HPDE6-E6E7 (cell line): ENCODE data around the gene FBXL17.

ENCODE experiments used
- DNase-seq: peaks from one replicate; pipeline ENCODE4 v3.0.0; 2011; ENCODE audit warnings: missing footprints; ENCODE audit errors: extremely low spot score

The FBXL17 gene

DNA sequence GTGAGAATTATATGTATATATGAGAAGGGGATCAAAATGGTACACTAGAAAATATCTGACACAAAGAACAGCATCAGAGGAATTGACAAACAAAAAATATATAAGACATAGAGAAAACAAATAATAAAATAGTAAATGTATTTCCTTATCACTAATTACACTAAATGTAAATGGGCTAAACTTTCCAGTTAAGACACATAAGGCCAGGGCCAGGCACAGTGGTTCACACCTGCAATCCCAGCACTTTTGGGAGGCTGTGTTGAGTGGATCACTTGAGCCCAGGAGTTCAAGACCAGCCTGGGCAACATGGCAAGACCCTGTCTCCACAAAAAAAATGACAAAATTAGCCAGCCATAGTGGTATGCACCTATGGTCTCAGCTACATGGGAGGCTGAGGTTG is 8.5 kb downstream of the FBXL17 start:
- DNase-seq: no peak

DNA sequence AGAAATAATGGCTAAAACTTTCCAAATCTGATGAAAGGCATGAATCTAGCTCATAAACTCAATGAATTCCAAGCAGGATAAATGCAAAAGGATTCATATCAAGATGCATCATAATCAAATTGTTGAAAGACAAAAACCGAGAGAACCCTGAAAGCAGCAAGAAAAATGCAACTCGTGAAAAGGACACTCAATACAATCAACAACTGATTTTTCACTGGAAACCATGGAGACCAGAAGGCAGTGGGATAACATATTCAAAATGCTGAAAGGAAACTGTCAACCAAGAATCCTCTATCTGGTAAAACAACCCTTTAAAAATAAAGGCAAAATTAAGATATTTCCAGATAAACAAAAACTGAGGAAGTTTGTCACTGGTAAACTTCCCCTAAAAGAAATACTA is 9.5 kb downstream of the FBXL17 start:
- DNase-seq: no peak

DNA sequence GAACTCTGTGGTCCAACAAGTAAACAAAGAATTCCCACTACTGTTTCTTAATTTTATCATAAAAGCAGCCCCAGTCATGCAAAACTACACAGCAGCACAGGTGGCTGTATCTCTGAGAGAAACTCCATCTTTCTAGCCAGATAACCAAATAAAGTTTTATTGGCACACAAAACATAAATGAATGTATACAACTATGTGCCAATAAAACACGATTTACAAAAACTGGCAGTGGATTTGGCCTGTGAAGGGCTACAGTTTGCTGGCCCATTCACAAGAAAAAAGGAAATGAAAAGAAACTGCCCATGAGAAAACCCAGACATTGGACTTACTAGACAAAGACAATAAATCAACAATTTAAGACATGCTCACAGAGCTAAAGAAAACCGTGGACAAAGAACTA is 10.6 kb downstream of the FBXL17 start:
- DNase-seq: no peak

DNA sequence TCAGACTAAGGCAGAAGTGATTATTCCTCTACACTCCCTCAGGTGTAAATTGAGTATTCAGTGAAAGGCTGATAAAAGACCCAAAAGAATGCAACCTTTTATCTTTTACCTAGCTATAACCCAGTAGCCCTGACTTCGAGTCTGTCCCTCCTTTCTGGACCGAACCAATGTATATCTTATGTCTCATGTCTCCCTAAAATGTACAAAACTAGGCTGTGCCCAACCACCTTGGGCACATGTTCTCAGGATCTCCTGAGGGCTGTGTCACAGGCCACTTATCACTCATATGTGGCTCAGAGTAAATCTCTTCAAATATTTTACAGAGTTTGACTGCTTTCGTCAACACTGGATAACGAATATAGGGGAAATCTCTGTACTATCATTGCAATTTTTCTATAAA is 12.7 kb downstream of the FBXL17 start:
- DNase-seq: no peak

DNA sequence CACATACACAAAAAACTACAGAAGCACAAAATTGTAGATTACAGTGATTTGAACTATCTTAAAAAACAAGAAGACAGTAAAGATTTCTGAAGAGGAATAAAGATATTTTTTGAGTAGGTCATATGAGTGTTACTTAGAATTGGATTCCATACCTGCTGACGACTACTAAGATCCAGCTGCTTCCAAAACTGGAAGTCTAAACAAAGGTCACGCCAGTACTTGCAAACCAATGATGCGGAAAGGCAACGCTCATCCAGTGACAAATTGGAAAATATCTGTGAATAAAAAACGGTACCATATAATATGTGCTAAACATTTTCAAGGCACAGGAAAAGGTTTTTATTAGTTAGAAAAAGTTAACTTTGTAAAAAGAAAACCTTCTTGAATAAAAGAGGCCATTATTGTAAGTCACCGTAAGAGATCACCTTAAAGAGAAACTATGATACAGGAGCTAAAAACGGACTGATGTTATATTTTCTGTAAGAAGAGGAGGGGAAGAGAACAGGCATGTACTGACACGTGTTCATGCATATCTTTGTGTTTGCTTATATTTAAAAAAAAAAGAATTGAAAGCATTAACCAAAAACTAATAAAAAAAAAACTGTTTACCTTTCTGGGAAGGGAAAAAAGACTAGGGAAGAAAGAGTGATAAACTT is 14.1 kb downstream of the FBXL17 start:
- no peak for DNase-seq

DNA sequence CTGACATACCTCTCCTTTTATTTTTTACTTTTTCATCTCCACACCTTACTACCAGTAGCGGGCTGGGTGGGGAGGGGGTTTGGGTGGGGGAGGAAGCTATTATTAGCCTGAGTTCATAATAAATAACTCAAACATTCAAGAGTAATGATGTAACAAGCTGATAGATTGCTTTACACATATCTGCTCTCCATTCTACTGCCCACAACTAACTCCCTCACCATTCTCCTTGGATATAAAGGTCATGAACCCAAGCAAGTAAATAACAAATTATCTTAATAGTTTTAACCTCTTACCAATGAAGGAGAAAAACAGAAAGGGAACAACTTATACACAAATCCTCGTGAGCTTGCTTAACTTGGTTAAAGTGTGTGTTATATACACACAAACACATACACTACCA is 15.4 kb downstream of the FBXL17 start:
- no peak for DNase-seq

DNA sequence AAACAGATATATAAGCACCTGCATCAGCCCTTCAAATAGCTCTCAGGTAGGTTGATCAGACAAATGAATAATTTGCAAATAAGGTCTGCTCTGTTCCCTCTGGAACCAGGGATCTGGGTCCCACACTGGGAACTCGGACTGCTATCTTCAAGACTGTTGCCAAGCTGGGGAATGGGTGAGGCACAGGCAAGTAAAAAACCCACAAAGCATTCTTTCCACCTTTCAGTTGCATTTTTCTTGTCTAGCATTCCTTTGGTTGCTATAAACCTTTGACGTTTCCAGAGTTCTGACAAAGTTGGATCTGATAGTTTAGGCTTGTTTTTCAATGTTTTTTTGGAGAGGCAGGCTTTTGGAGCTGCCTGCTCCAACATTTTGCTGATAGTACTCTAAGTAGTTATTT is 20.1 kb downstream of the FBXL17 start:
- no peak for DNase-seq

DNA sequence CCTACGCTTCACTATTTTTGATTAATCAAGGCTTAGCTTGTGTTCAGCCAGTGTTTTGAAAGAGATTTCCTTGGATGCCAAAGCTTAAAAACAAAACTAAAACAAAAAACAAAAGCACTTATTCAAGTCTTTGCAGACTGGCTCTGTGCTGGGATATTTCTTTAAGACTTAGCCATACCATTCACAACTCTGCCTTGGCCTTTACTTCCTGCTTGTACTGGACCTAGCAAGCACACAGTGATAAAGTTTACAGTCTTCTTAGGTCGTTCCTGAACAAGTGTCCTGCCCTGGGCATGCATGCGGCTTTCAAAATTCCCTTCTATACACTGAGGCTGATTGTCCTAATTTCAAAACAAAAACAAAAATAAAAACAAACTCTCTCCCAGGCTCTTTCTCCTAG is 20.7 kb downstream of the FBXL17 start:
- no peak for DNase-seq

DNA sequence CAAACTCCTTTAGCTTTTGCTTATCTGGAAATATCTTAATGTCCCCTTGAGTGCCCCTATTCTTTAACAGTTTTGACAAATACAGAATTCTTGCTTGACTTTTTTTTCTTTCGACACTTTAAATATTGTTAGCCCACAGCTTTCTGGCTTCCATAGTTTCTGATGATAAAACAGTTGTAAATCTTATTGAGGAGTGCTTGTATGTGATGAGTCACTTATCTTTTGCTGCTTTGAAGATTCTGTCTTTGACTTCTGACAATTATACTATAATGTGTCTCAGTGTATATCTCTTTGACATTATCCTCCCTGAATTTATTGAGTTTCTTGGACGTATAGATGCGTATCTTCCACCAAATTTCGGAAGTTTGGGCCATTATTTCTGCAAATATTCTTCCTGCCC is 21.6 kb downstream of the FBXL17 start:
- DNase-seq: no peak

DNA sequence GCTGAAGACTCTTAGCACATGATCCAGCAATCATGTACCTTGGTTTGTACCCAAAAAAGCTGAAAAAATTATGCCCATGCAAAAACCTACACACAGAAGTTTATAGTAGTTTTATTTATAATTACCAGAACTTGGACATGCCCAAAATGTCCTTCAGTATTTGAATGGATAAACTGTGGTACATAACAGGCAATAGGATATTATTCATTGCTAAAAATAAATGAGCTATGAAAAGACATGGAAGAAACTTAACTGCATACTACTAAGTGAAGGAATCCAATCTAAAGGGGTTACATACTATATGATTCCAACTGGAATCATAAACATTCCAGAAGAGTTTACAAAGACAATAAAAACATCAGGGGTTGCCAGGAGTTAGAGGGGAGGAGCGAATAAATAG is 25.6 kb downstream of the FBXL17 start:
- DNase-seq: no peak

DNA sequence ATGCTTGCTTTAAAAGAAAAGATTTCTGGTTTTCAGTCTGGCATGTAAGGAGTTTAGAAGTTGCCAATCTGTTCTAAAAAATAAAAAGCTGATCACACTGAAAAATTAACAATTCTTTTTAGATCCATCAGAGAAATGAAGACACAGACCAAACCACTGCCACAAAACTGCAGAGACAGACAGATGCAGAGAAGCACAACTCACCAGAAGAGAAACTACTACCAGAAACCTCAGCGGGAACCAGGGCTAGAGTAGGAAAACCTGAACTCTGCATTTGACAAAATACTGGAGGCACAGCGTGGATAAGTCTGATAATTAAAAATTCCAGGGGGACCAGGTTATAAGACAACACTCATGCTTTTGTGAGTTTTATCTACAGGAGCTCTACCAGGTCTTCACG is 28.8 kb downstream of the FBXL17 start:
- DNase-seq: no peak

DNA sequence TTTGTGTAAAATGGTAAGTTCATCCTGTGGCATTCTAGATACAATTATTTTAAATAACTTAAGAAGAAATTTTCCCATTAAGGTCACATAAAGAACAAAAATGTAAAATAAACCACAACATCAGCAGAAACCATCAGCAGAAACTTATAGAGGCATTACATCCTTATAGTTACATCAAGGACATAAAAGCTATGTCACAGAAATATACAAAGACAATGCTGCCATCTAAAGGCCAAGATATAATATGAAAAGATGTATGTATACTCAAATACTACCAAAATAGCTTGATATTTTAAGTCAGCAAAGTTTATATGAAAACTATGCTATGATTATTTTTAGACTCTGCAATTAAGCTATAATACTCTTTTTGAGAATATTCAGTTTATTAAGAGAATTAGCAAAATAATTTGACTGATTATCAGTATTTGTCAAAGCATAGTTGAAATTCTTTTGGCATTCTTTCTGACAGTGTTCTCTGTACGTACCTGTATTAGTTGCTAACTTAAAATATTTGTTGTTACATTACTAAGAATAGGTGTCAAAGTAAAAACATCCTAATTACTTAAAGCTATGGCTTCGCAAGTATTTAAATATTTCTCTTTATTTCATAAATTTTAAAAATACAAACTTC is 36.2 kb downstream of the FBXL17 start:
- DNase-seq: no peak

DNA sequence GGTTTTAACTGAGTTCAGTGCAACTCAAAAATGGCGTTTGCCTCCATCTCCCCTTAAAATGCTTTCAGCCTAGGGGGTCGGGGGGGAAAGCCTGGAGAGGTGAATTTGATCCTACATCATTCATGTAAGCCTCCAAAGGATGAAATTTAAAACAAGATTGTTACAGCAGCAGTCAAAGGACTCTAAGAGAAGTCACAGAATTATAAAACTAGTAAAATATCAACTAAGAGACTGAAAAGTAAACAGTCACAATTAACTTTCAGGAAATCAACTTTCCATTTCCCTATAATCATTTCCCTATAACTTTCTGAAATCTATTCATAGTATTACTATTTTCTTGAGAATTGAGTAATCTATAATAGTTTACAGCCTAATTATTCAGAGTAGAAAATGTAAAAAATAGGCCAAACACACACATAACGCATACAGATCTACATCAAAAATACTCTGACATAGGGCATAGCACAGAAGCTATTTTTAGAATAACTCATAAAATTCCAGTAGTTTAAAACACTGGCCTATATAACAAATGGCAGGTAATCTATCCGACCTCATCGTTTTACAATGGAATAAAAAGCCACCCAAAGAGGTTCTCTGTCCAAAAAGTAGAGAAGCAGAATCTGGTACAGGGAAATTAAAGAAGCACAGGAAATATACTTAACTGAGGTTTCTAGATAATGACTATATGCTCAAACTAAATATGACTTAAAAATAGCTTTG is 37.6 kb downstream of the FBXL17 start:
- no peak for DNase-seq

DNA sequence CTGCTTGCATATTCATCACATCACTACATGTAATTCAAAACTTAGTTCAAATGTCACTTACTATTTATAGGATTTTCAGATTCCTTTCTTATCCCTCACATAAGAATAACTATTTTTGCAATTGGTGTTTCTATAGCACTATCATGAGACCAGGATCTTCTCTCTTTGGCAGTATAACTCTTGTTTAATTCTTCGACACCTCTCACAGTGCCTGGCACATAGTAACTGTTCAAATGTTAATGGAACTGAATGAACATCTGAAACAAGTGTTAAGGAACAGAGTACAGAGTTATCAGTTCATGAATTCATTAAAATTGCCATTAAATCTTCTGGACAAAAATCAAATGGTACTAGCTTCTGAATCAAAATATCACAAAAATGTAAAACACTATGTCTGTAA is 40.0 kb downstream of the FBXL17 start:
- DNase-seq: no peak

DNA sequence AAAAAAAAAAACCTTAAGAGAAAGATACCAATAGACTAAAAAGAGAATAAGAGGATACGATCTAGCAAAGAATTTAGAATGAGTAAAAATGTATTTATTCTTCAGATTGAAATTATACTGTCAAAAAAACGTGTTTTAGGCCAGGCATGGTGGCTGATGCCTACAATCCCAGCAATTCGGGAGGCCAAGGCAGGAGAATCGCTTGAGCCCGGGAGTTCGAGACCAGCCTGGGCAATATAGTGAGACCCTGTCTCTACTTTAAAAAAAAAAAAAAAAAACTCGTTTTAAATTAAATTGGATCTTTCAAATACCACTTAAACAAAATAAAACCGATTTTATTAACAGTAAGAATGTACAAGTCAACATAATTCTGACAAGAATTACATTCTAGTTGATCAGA is 41.8 kb downstream of the FBXL17 start:
- DNase-seq: no peak

DNA sequence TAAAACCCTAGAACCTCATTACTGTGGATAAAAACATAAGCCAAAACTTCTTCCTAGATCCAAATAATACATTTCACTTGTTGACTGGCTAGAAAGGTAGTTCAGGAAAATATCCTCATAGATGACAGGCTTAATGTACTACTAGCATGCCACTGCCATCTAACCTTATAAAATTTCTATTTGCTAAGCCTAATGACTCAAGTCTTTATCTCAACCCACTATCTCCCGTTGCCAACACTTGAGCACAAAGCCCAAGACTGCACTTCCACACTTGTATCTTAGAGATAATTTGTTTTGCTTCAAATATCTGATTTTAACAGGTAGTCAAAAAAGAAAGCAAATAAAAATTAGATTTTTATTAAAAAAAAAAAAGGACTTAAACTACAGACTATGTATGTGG is 42.7 kb downstream of the FBXL17 start:
- no peak for DNase-seq

DNA sequence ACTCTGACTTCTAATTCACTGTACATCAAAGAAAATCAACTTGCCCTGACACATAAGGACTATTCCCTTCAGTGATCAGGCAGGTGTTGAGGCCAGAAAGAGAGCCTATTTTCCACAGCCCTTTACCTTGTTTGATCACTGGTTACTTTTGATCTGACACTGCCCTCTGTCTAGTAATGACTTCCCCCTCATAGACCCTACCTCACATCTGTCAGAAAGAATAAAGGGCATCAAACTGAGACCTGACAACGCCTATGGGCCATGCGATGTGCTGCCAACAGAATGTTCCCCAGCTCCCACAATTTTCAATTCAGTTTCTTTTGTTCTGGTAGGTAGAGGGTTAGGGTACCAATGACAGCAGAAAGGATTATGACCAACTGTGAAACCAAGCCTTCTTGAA is 47.7 kb downstream of the FBXL17 start:
- no peak for DNase-seq

DNA sequence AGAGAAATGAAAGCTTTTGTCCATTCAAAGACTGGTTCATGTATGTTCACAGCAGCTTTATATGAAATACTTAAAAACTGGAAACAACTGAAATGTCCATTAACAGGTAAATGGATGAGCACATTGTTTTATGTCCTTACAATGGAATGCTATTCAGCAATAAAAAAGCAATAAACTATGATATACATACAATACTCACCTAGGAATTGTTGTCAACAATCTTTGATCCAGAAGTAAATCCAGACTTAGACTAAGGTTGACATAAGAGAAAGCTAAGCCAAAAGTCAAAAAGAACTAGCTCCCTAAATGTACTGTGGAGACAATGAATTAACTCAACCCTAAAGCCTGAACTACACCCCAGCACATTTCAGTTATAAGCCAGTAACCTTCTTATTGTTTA is 54.9 kb downstream of the FBXL17 start:
- DNase-seq: no peak

DNA sequence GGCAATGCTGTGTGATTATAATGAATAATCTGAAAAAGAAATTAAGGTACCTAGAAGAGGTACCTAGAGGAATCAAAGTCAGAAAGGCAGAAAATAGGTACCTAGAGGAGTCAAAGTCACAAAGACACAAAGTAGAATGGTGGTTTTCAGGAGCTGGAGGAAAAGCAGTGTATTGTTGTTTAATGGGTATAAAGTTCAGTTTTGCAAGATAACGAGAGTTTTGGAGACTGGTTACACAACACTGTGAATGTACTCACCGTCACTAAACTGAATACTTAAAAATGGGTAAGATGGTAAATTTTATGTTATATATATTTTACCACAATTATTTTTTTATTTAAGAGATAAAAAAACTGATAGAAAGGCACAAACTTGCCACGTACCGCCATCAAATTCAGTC is 57.0 kb downstream of the FBXL17 start:
- DNase-seq: no peak

DNA sequence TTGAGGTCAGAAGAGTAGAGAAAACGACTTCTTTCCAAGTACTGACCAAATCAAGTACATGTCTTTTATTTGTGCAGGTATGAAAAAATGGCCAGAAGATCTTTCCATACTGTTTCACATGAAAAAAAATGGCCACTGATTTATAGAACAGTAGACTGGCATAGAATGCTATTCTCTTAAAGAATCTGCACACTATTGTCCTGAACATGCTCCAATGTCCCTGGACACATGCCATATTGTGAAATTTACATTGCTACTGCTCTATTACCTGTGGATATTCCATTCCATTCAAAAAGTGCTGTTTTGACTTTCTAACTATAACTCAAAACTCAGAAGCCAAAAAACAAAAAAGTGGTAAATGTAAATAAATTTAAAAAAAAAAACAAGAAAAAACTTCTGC is 60.6 kb downstream of the FBXL17 start:
- DNase-seq: no peak

DNA sequence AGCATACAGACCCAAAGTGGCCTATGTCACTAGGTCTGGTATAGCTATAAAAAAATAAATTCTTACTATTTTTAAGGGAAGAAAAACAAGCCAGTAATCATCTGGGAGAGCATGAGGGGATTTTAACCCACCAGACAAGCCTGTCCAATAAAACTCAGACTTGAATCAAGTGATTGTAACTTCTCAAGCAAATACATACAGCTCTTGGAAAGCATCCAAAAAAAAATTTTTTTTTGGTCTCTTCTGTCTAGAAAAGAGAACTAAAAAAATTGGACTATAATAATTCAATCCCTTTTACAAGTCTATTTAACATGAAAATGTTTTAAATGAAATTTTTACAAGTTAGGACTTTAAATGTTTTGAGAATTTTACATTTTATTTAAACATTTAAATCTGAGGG is 61.7 kb downstream of the FBXL17 start:
- DNase-seq: no peak

DNA sequence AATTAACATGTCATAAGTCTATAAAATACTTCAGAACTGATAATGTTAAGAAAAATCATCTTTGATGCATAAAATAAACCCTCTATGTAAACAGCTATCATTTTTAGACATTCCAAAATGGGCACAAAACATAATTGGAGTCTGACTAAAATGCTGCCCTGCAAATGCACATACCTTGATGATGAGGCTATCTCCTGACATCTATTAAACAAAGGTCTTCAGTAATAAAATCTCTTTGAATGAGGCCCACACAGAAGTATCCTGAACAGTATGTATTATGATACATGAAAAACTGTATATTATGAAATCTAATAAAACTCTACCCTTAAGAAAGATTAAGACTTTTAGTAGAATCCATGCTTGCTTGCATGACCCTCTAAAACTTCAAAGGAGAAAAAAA is 66.1 kb downstream of the FBXL17 start:
- no peak for DNase-seq

DNA sequence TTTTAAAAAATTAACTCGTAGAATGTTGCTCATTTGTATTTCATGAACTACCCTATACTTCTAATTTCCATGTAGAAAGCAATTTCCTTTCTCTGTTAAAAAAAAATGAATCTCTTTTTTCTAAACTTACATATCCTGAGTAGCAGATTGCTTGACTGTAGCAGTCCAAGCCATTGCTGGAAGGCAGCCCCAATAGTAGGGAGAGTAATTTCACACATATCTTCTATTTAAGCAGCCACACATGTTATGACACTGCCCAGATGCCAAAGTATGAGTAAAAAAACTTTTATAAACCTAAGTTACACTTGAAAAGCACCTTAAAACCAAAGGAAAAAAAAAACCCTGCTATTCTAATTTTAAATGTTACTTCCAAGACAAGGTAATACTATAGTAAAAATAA is 69.6 kb downstream of the FBXL17 start:
- no peak for DNase-seq
